CD4-positive, alpha-beta T cell (primary cell): ENCODE results near the gene DOP1A. TPM values are rescaled to one million over a fixed set of nuclear protein-coding genes. Genes with fewer than 3 reads are reported as not detected.

Source experiments
- ATAC-seq: fragments of 200-7000 bp; cut with Tn5 transposase; one replicate; pipeline ENCODE4 v1.10.0; 2022; ENCODE audit warnings: mild to moderate bottlenecking; ENCODE audit not compliant: poor library complexity
- CTCF ChIA-PET: fragments of 350-600 bp; sonication (Branson Sonifier 250); formaldehyde crosslinking; loops from one replicate; lab custom pipeline; 2021; ENCODE audit warnings: antibody characterized with exemption, inconsistent platforms; lab: Charles Lee
- POLR2A ChIA-PET: fragments of 350-600 bp; sonication (Branson Sonifier 250); formaldehyde crosslinking; loops from one replicate; lab custom pipeline; 2021; ENCODE audit warnings: antibody characterized with exemption, inconsistent platforms; lab: Charles Lee
- DNase-seq, 14 experiments: peaks; one replicate each; pipeline ENCODE4 v3.0.0-alpha.2; 2013 to 2020; ENCODE audit warnings: mixed read lengths in 2 of 14
- H3K27ac ChIP-seq, 2 donors: one replicate each; pipeline versions ENCODE4 v1.5.1 to v1.7.0; 2013; ENCODE audit warnings: low read length in 2 of 2, low read depth in 1 of 2, mild to moderate bottlenecking in 1 of 2
- H3K27me3 ChIP-seq, 2 experiments: 1 replicate in 1 of 2; 2 replicates in 1 of 2; pipeline versions ENCODE4 v1.6.1 to v1.7.0; 2013; ENCODE audit warnings: low read length in 2 of 2, control low read depth in 1 of 2, mild to moderate bottlenecking in 1 of 2, moderate library complexity in 1 of 2; ENCODE audit not compliant: insufficient read depth in 2 of 2, control insufficient read depth in 1 of 2
- H3K36me3 ChIP-seq: one replicate; pipeline ENCODE4 v1.6.1; 2013; ENCODE audit warnings: low read length, control low read depth; ENCODE audit not compliant: insufficient read depth
- H3K4me1 ChIP-seq: one replicate; pipeline ENCODE4 v1.6.1; 2013; ENCODE audit warnings: low read length, control low read depth; ENCODE audit not compliant: insufficient read depth
- H3K4me3 ChIP-seq: one replicate; pipeline ENCODE4 v1.5.1; 2013; ENCODE audit warnings: mild to moderate bottlenecking, low read length, moderate library complexity
- H3K9me3 ChIP-seq, 2 experiments: 1 replicate in 1 of 2; 2 replicates in 1 of 2; pipeline versions ENCODE4 v1.6.1 to v1.7.0; 2013; ENCODE audit warnings: low read length in 2 of 2, mild to moderate bottlenecking in 2 of 2, control low read depth in 1 of 2, moderate library complexity in 1 of 2; ENCODE audit not compliant: control insufficient read depth in 1 of 2, insufficient read depth in 1 of 2
- H3K27ac Mint-ChIP-seq: one replicate; pipeline ENCODE4 v1.8.0; 2020; ENCODE audit warnings: mixed read lengths
- H3K27me3 Mint-ChIP-seq: one replicate; pipeline ENCODE4 v1.8.0; 2021; ENCODE audit warnings: mixed read lengths
- H3K36me3 Mint-ChIP-seq: one replicate; pipeline ENCODE4 v1.8.0; 2021; ENCODE audit warnings: low read depth, mixed read lengths
- H3K4me1 Mint-ChIP-seq: one replicate; pipeline ENCODE4 v1.8.0; 2021; ENCODE audit warnings: low read depth, mixed read lengths
- H3K4me3 Mint-ChIP-seq: one replicate; pipeline ENCODE4 v1.8.0; 2020; ENCODE audit warnings: mild to moderate bottlenecking, mixed read lengths
- H3K9me3 Mint-ChIP-seq: one replicate; pipeline ENCODE4 v1.8.0; 2020; ENCODE audit warnings: mixed read lengths
- CTCF ChIP-seq: fragments of 200-600 bp; IDR thresholded peaks from one replicate; pipeline ENCODE4 v1.8.0; 2022; ENCODE audit warnings: antibody characterized with exemption, mild to moderate bottlenecking
- intact Hi-C, 2 experiments: fragments of 100-400 bp; cut with DNase I in 1 of 2; cut with micrococcal nuclease in 1 of 2; formaldehyde crosslinking; loops; one replicate each; pipeline versions ENCODE4 v1.15.1 to v1.9.0; 2023 to 2025; cut with DNase I, micrococcal nuclease
- total RNA-seq, 174 experiments: library from RNA in 2 of 174; stranded (reverse) in 2 of 174; gene quantifications; one replicate each; pipeline ENCODE4 v1.2.3 and lab custom pipeline; 2021 to 2026

The DOP1A gene
- total RNA-seq, 2 experiments from 2014 or later: 15.6 to 15.8 TPM

DNA sequence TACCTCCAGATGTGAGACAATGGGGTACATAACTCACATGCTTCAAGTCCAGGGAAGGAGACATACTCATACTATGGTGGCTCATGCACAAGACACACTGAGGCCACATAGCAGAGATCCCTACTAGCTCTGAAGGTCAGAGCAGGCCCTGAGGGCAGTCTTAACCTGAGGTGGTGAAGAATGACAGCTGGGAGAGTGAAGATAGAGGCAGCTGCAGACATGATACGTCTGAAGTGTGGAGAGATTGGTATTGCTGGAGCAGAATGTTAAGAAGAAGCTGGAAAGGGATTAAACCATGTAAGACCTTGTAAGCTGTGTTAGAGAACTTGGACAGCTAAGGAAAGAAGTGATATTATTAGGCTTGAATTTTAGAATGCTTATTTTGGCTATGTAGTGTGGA is 92.7 kb downstream of the DOP1A start:
- Mint-ChIP-seq H3K9me3 (no peaks in the 10 kb centered on the region), H3K27ac (no peak overlapping the region), H3K36me3 (peaks cover 78% of the 10 kb centered on the region), H3K4me3 (no peak overlapping the region), H3K27me3 (no peaks in the 10 kb centered on the region), H3K4me1 (peaks cover 3% of the 10 kb centered on the region)
- H3K27ac ChIP-seq: no peak overlapping the region
- no peak overlapping the region for H3K4me3 ChIP-seq
- intact Hi-C loops: no loop called here
- H3K27me3 ChIP-seq: no peaks in the 10 kb centered on the region
- ATAC-seq (no peak), DNase-seq (no peak)
- ChIA-PET POLR2A (no interaction called here), CTCF (interaction anchor here (0.8 kb wide), 1 partner anchor 11 kb away, joined by 3 read pairs; no protein-coding TSS in a partner anchor)
- no peak for TF ChIP-seq CTCF
- no peaks in the 10 kb centered on the region for H3K9me3 ChIP-seq
- no peaks in the 10 kb centered on the region for H3K4me1 ChIP-seq
- H3K36me3 ChIP-seq: peaks cover 70% of the 10 kb centered on the region

DNA sequence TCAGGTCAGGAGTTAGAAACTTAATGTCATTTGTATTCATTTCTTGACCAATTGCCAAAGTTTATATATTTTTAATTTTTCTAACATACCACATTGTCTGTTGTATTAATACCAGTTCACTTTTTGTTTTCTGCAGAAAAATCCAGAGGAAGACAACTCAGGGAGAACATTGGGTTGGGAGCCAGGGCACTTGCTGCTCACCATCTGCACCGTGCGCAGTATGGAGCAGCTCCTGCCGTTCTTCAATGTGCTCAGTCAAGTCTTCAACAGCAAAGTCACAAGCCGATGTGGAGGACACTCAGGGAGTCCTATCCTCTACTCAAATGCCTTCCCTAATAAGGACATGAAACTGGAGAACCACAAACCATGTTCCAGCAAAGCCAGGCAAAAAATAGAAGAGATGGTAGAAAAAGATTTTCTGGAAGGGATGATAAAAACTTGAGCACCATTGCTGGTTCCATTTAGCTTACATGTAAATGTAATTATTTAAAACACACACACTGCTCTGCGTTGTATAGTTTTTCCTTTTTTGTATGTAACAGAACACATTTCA is 100.3 kb downstream of the DOP1A start:
- intact Hi-C loops: no loop called here
- DNase-seq (no peak), ATAC-seq (no peak)
- Mint-ChIP-seq H3K27me3 (no peaks in the 10 kb centered on the region), H3K9me3 (no peaks in the 10 kb centered on the region), H3K4me1 (peaks cover 3% of the 10 kb centered on the region), H3K36me3 (peaks cover 98% of the 10 kb centered on the region), H3K4me3 (no peak overlapping the region), H3K27ac (no peak overlapping the region)
- Histone ChIP-seq H3K4me3 (no peak overlapping the region), H3K36me3 (peaks cover 85% of the 10 kb centered on the region), H3K27me3 (no peaks in the 10 kb centered on the region), H3K4me1 (no peaks in the 10 kb centered on the region), H3K27ac (no peak overlapping the region), H3K9me3 (no peaks in the 10 kb centered on the region)
- ChIA-PET CTCF (interaction anchor here (0.9 kb wide), 1 partner anchor 15 kb away, joined by 3 read pairs; no protein-coding TSS in a partner anchor), POLR2A (no interaction called here)
- TF ChIP-seq CTCF: no peak

- H3K27me3 ChIP-seq: no peaks in the 10 kb centered on the region
- ChIA-PET CTCF (no interaction called here), POLR2A (no interaction called here)
- no peak overlapping the region for H3K4me3 ChIP-seq
- DNase-seq (no peak), ATAC-seq (no peak)
- H3K27ac ChIP-seq: no peak overlapping the region
- H3K9me3 Mint-ChIP-seq: no peaks in the 10 kb centered on the region
- no peak overlapping the region for H3K27ac Mint-ChIP-seq
- H3K27me3 Mint-ChIP-seq: no peaks in the 10 kb centered on the region
- H3K9me3 ChIP-seq: no peaks in the 10 kb centered on the region
- H3K36me3 ChIP-seq: peaks cover 86% of the 10 kb centered on the region
- peaks cover 3% of the 10 kb centered on the region for H3K4me1 Mint-ChIP-seq
- H3K4me3 Mint-ChIP-seq: no peak overlapping the region
- no peaks in the 10 kb centered on the region for H3K4me1 ChIP-seq
- intact Hi-C loops: no loop called here
- peaks cover 98% of the 10 kb centered on the region for H3K36me3 Mint-ChIP-seq
- no peak for TF ChIP-seq CTCF
These were observed 101.1 kb downstream of the DOP1A start for GRCh38 chr6:83168556-83168955.
